Sigmoid colon (tissue), 7 donors: ENCODE data around the gene KIF20B. TPM values are rescaled to one million over a fixed set of nuclear protein-coding genes. Genes with fewer than 3 reads are reported as not detected.

Experiments used
- DNase-seq: peaks from one replicate; pipeline ENCODE4 v3.0.0-alpha.2; 2019
- H3K27ac ChIP-seq, 4 donors: fragments of 200-600 bp; sonication (generic); one replicate each; pipeline ENCODE4 v1.5.1; 2016 to 2019; ENCODE audit warnings: mild to moderate bottlenecking in 1 of 4
- H3K27me3 ChIP-seq, 3 donors: fragments of 200-600 bp; sonication (generic); one replicate each; pipeline ENCODE4 v1.5.1; 2019; ENCODE audit warnings: mild to moderate bottlenecking in 1 of 3
- H3K36me3 ChIP-seq, 4 donors: fragments of 200-600 bp; sonication (generic); one replicate each; pipeline ENCODE4 v1.5.1; 2016 to 2019
- H3K4me1 ChIP-seq, 4 donors: fragments of 200-600 bp; sonication (generic); one replicate each; pipeline ENCODE4 v1.5.1; 2017 to 2019
- H3K4me3 ChIP-seq, 4 donors: fragments of 200-600 bp; sonication (generic); one replicate each; pipeline ENCODE4 v1.5.1; 2017 to 2019; ENCODE audit warnings: mild to moderate bottlenecking in 2 of 4, moderate library complexity in 1 of 4
- H3K9me3 ChIP-seq, 4 donors: fragments of 200-600 bp in 3 of 4; sonication (generic) in 3 of 4; one replicate each; pipeline versions ENCODE4 v1.5.1 to v1.6.1; 2013 to 2019
- EP300 ChIP-seq, 4 donors: sonication (generic); formaldehyde crosslinking; IDR thresholded peaks; one replicate each; pipeline ENCODE4 v1.6.1; 2017; ENCODE audit warnings: antibody characterized with exemption in 4 of 4
- POLR2A ChIP-seq, 2 donors: fragments of 450-650 bp; IDR thresholded peaks; one replicate each; pipeline ENCODE4 v1.6.1; 2016; ENCODE audit warnings: antibody characterized with exemption in 2 of 2, mild to moderate bottlenecking in 2 of 2, moderate library complexity in 2 of 2
- POLR2AphosphoS5 ChIP-seq, 4 donors: sonication (generic); formaldehyde crosslinking; IDR thresholded peaks; one replicate each; pipeline ENCODE4 v1.6.1; 2017; ENCODE audit warnings: antibody characterized with exemption in 4 of 4
- WGBS, 2 donors: extraction: QIAGEN DNeasy Blood & Tissue Kit; methylation state at CpG; one replicate each; pipeline ENCODE4 v1.1.7; 2013; 5-methylcytosine and 5-hydroxymethylcytosine counted together
- intact Hi-C: fragments of 100-400 bp; cut with DNase I; formaldehyde crosslinking; loops from one replicate; pipeline ENCODE4 v1.15.1; 2023
- polyA plus RNA-seq, 3 donors: library from polyadenylated mRNA; stranded (reverse); fragments of 200-250 nt; gene quantifications; one replicate each; pipeline ENCODE4 v1.2.3, GENCODE V29; 2013
- total RNA-seq, 4 donors: library from RNA; depleted of rRNA; stranded (reverse); fragments of >200 nt; gene quantifications; one replicate each; pipeline ENCODE4 v1.1.0, GENCODE V29; 2016
- TF ChIP-seq, protein P1 (sequence below), 4 experiments: fragments of 450-650 bp in 3 of 4; fragments of 200-600 bp in 1 of 4; IDR thresholded peaks; one replicate each; pipeline ENCODE4 v1.5.1; 2016 to 2019; ENCODE audit warnings: antibody characterized with exemption in 4 of 4, mild to moderate bottlenecking in 3 of 4, moderate library complexity in 2 of 4
- donor health status: healthy with polysubstance abuse.
- donor health status: Bipolar disorder and iron deficiency.
- donor health status: healthy.

Gene KIF20B
- total and polyA plus RNA-seq, 7 donors: 0.60 to 5.0 (median 2.5) TPM

DNA sequence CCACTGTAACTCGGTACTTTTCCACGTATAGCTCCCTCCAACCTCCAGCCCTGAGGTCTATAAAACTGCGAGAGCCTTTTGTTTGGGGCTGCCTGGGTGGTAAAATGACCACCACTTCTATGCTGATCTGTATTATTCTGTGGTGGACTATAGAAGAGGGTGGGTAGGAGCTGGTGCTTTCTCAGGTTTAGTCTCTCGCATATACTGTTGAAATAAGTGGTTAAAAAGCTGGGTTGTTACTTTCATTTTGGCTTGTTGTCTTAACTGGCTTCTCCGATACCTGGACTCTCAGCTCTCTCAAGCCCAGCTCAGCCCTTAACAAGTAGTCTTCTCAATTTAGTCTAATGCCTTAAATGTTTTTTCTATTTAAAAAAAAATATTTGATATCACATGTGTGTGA lies 70.3 kb downstream of the KIF20B start:
- DNase-seq: no peak
- Histone ChIP-seq H3K4me3 (no peak overlapping the region), H3K27ac (no peak overlapping the region), H3K36me3 (no peaks in the 10 kb centered on the region), H3K9me3 (no peaks in the 10 kb centered on the region), H3K27me3 (no peaks in the 10 kb centered on the region), H3K4me1 (no peaks in the 10 kb centered on the region)
- TF ChIP-seq POLR2A (IDR thresholded peaks at IDR 0.05) (no peak), POLR2AphosphoS5 (IDR thresholded peaks at IDR 0.05) (no peak), EP300 (IDR thresholded peaks at IDR 0.05) (no peak)
- TF ChIP-seq, protein P1, sequence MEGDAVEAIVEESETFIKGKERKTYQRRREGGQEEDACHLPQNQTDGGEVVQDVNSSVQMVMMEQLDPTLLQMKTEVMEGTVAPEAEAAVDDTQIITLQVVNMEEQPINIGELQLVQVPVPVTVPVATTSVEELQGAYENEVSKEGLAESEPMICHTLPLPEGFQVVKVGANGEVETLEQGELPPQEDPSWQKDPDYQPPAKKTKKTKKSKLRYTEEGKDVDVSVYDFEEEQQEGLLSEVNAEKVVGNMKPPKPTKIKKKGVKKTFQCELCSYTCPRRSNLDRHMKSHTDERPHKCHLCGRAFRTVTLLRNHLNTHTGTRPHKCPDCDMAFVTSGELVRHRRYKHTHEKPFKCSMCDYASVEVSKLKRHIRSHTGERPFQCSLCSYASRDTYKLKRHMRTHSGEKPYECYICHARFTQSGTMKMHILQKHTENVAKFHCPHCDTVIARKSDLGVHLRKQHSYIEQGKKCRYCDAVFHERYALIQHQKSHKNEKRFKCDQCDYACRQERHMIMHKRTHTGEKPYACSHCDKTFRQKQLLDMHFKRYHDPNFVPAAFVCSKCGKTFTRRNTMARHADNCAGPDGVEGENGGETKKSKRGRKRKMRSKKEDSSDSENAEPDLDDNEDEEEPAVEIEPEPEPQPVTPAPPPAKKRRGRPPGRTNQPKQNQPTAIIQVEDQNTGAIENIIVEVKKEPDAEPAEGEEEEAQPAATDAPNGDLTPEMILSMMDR (IDR thresholded peaks at IDR 0.05): no peak
- WGBS, 2 donors: 96 to 97% methylated on average over 5 of the region's 5 CpGs
- intact Hi-C loops: no loop called here

DNA sequence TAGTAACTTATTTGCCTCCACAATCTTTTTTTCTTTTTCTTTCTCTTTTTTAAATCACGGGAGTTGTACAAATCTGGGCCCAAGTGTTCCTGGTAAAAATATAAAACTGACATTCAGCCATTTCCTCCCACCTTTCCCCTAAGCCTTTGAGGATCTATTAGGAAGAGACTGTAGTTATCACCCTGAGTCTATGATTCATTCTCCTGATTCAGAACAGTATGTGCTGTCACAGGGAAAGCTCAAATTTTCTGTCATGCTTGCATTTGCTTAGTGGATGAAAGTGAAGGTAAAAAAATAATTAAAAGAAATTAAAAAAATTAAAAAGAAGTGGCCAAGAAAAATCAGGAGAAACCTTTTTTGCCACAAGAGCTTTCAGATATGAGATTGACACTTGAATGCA lies 71.7 kb downstream of the KIF20B start:
- WGBS, 2 donors: 60 to 94% methylated on average over 1 of the region's 1 CpG
- TF ChIP-seq, protein P1 (IDR thresholded peaks at IDR 0.05): no peak
- TF ChIP-seq EP300 (IDR thresholded peaks at IDR 0.05) (no peak), POLR2AphosphoS5 (IDR thresholded peaks at IDR 0.05) (no peak), POLR2A (IDR thresholded peaks at IDR 0.05) (no peak)
- intact Hi-C loops: no loop called here
- no peak overlapping the region for H3K4me3 ChIP-seq
- H3K27ac ChIP-seq: no peak overlapping the region
- DNase-seq: no peak
- no peaks in the 10 kb centered on the region for H3K9me3 ChIP-seq
- no peaks in the 10 kb centered on the region for H3K4me1 ChIP-seq
- H3K36me3 ChIP-seq: no peaks in the 10 kb centered on the region
- H3K27me3 ChIP-seq: no peaks in the 10 kb centered on the region

DNA sequence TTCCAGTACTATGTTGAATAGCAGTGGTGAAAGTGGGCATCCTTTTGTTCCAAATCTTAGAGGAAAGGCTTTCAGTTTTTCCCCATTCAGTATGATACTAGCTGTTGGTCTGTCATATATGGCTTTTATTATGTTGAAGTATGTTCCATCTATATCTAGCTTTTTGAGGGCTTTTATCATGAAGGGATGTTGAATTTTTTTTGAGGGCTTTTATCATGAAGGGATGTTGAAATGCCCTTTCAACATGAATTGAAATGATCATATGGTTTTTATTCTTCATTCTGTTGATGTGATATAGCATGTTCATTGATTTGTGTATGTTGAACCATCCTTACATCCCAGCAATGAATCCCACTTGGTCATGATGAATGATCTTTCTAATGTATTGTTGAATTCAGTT lies 75.3 kb downstream of the KIF20B start:
- no peaks in the 10 kb centered on the region for H3K27me3 ChIP-seq
- DNase-seq: no peak
- no peak overlapping the region for H3K27ac ChIP-seq
- no peaks in the 10 kb centered on the region for H3K36me3 ChIP-seq
- H3K4me3 ChIP-seq: no peak overlapping the region
- no peaks in the 10 kb centered on the region for H3K4me1 ChIP-seq
- intact Hi-C loops: no loop called here
- TF ChIP-seq POLR2AphosphoS5 (IDR thresholded peaks at IDR 0.05) (no peak), EP300 (IDR thresholded peaks at IDR 0.05) (no peak), POLR2A (IDR thresholded peaks at IDR 0.05) (no peak)
- TF ChIP-seq, protein P1 (IDR thresholded peaks at IDR 0.05): no peak
- H3K9me3 ChIP-seq: no peaks in the 10 kb centered on the region

DNA sequence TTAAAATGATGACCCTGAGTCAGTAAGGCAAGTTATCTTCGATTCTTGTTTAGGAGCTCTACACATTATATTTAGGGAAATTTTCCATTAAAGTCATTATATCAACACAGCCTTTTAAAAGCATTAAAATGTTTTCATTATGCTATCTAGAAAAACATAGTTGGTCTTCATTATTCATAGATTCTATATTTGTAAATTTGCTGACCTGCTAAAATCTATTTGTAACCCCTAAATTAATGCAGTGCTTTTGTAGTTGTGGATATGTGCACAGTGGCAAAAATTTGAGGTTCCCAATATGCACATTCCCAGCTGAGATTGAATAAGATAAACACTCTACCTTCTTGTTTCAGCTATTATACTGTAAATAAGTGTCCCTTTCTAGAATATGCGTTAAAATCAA lies 81.1 kb downstream of the KIF20B start:
- Histone ChIP-seq H3K4me1 (no peaks in the 10 kb centered on the region), H3K27ac (no peak overlapping the region), H3K36me3 (no peaks in the 10 kb centered on the region), H3K9me3 (no peaks in the 10 kb centered on the region), H3K4me3 (no peak overlapping the region), H3K27me3 (no peaks in the 10 kb centered on the region)
- TF ChIP-seq POLR2A (IDR thresholded peaks at IDR 0.05): no peak
- no peak for TF ChIP-seq POLR2AphosphoS5 (IDR thresholded peaks at IDR 0.05)
- TF ChIP-seq, protein P1 (IDR thresholded peaks at IDR 0.05): no peak
- TF ChIP-seq EP300 (IDR thresholded peaks at IDR 0.05): no peak
- DNase-seq: no peak
- 93 to 97% methylated on average over 2 of the region's 2 CpGs for WGBS, 2 donors
- intact Hi-C loops: no loop called here

DNA sequence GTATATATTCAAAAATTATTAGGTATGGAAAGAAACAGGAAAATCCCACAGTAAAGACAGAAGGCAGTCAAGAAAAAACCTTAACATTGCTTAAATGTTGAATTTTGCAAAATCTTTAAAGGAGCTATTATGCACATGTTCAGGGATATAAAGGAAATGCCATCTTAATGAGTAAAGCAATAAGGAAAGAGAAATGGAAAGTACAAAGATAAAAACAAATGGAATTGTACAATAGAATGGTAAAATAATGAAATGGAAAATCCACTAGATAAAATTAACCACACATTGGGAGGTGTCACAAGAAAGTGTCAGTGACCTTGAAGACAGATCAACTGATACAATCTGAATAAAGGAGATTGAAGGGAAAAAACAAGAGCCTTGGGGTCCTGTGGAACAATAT lies 82.0 kb downstream of the KIF20B start:
- DNase-seq: no peak
- TF ChIP-seq, protein P1 (IDR thresholded peaks at IDR 0.05): no peak
- TF ChIP-seq EP300 (IDR thresholded peaks at IDR 0.05) (no peak), POLR2A (IDR thresholded peaks at IDR 0.05) (no peak), POLR2AphosphoS5 (IDR thresholded peaks at IDR 0.05) (no peak)
- intact Hi-C loops: no loop called here
- H3K27me3 ChIP-seq: no peaks in the 10 kb centered on the region
- no peaks in the 10 kb centered on the region for H3K4me1 ChIP-seq
- no peak overlapping the region for H3K27ac ChIP-seq
- H3K4me3 ChIP-seq: no peak overlapping the region
- H3K9me3 ChIP-seq: no peaks in the 10 kb centered on the region
- H3K36me3 ChIP-seq: no peaks in the 10 kb centered on the region
